G401 (cell line): ENCODE measurements around the gene ELP4. TPM values are rescaled to one million over a fixed set of nuclear protein-coding genes. Genes with fewer than 3 reads are reported as not detected.

Experiments used
- DNase-seq: peaks from one replicate; pipeline ENCODE4 v3.0.0-alpha.2; 2015; ENCODE audit warnings: low spot score
- in situ Hi-C: cut with HindIII; loops from 2 replicates; pipeline ENCODE4 v1.10.0; 2016; ENCODE audit warnings: low sequenced_read_pairs, mixed read lengths
- total RNA-seq: library from RNA; depleted of rRNA; stranded (reverse); fragments of >200 nt; shearing (Covaris generic); gene quantifications from 2 replicates; pipeline ENCODE4 v1.2.3, GENCODE V29; 2014

ELP4 gene
- total RNA-seq, 1 experiment from 2014 or later: 48.8 TPM

DNA sequence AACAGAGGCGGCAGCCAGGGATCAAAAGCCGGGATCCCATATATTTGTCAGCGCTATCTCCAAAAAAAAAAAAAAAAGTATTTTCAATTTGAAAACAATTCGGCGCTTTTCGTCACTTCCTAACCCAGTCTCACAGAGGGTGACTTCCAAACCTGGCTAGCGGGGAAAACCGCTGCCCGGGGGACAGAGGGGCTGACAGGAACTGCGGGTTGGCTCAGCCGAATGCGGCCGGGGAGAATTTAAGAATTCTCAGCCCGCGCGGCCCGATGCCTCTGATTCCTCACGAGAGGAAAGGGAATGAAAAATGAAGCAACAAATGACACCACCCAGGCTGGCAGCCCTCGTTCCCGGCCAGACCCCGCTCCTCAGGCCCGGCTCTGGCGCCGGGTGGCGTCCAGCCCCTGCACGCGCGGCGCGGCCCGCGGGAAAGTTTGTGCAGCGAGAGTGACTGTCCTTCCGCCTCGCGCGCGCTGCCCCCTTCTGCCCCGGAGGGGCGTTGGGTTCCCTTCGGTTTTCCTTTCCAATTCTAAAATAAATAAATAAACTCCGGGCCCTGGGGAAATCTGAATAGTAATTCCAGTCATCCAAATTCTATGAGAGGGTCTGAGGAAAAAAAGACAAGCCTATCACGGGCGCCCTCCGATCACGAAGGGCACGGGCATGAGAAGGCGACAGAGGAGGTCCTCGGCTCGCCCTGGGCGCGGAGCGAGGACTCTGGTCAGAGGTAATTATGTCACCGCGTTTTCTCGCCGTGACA is 306.3 kb downstream of the ELP4 start:
- in situ Hi-C loops: no loop called here
- peak; percentile 48 for DNase-seq

DNA sequence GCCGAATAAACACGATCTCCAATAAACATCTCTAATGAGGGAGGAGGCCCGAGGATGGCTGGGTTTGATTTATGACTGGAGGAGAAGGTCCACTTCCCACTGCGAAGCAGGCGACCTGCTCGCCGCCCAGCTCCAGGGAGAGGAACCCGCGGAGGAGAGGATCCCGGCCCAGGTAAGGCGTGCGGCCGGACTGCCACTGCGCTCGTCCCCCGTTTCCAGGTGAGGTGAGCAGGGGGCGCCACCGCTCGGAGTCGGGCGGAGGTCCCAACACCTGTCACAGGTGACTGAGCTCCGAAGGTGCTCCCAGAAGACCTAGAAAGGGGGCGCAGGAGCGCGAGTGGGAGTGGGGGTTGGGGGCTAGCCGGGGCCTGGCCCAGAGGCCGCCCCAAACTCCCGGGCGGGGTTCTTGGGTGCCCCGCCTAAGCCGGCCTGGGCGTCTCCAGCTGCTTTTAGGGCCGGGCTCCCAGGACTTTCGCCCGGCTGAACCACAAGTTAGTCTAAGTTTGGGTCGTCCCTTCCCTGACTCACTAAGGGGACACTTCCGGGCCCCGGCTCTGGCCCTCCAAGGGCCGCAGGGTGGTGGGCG is 307.0 kb downstream of the ELP4 start:
- in situ Hi-C loops: no loop called here
- DNase-seq: peak; percentile 59

DNA sequence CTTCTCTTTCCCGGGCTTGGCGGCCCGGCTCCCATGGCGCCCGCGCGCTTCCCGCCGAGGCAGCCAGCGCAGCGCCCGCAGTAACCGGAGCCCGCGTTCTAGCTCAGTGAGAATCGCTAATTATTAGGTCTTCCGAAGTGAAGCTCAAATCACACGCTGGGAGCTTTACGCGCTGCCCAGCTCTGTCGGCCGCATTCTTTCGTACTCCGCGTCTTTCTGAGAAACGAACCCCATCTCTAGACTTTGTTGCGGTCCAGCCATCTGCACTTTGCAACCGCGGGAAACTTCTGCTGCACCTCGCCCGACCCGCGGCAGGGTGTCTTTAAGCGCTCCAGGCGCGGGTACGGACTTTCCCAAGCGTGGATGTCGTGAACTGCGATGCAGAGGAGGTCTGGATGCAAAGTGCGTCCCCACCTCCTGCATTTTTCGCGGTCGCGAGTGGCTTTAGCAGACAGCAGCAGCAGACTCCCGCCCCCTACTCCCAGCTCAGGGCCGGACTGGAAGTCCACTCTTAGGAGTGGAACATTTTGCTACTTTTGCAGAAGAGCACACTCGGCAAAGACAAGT is 307.6 kb downstream of the ELP4 start:
- peak; percentile 41 for DNase-seq
- in situ Hi-C loops: no loop called here

DNA sequence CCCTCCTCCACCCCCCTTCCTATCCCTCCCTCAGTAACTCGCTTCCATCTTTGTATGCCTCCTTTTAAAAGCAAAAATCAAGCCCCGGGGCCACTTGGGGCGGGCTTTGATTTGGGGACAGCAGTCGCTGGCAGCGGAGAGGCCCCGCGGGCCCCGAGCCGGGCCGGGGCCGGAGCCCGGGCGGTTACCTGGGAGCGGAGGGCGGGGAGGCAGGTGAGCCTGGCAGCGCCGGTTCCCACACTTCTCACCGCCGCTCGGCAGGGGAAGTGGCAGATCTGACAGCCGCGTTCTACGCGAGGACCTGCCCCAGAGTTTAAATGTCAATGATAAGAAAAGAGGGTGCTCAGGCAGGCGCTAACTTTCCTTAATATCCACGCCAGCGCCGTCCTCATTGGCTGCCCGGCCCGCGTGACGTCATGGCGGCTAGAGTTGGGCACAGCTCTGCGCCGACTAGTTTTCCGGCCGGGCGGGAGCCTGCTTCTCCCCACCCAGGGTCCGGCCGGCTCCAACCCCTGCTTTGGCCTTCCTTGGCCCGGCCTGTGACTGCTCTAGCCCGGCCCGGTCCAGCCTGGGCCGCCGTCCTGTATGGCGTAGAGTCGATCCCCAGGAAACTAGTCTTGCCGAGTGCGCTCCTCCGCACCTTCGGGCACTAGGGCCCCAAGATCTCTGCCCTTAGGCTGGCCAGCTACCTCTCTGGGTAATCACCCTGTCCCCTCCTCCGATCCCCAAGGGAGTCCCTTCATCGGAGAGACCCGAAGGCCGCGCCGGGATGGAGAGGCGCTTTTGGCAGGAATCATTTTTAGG is 308.3 kb downstream of the ELP4 start:
- DNase-seq: peak; percentile 85
- in situ Hi-C loops: no loop called here

DNA sequence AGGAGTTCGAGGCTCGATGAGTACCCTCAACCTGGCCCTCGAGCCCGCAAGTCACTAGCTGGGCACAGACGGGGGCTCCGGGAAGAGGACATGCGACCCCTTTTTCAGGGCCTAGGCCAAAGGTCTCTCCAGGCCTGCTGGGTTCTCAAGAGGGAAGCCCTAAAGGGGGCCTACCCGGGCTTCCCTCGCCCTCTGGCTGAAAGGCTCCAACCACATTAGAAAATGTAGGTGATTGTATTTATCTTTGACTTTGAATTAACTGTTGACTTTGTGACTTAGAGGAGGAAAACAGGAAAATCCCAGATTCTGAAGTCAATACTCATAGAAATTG is 308.8 kb downstream of the ELP4 start:
- no peak for DNase-seq
- in situ Hi-C loops: no loop called here

DNA sequence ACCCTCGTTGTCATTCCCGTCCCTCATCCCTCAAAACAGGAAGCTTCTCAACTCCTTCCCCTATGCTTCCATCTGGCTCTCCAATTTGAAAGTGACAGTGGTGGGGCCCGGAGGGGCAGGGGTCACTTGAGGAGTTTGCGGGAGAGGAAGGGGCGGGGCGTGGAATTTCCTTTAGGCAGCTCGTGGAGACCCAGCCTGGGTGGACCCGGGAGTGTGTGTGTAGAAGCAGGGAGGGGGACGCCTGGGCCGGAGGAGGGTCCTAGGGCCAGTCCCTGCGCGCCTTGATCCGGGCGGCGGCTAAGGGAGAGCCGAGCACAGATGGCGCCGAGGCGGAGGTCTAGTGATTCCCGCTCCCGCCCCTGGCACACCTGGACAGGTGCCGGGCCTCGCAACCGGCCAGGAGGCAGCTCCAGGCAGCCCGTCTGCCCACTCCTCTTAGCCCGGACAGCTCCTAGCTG is 309.3 kb downstream of the ELP4 start:
- no peak for DNase-seq
- in situ Hi-C loops: no loop called here

DNA sequence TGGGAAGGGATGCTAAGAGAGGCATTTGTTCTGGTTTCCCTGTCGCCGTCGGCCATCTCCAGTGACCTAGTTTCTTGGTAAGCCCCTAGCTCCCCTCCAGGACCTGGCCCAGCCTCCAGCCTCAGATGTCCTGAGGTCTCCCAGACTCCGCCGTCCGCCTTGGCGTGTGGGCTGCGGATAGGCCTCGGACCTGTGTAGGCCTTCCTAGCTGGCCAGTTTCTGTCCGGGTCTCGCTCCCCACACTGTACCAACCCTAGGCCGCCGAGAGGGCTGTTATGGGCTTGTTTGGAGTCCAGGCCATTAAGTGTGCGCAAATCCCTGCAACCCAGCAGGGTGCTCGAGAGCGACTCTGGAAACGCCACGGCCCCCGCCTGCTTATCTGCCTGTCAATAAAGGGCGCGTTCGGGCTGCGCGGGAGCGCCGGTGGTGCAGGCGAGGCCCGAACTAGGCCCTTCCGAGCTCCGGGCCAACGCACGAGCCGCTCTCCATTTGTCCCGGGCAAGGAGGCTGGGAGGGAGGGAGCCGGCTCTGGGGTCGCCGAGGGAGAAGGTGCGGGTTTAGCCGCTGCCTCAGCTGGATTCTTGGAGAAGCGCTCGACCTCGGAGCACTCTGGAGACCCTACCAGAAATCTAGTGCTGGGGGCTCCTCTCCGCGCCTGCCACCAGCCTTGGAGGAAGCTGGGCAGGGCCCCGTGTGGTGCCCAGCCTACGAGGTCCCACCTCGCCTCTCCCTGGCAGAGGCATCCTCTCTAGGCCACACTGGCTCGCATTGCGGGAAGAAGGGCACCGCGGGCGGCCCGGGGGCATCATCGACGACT is 310.3 kb downstream of the ELP4 start:
- no peak for DNase-seq
- in situ Hi-C loops: no loop called here

DNA sequence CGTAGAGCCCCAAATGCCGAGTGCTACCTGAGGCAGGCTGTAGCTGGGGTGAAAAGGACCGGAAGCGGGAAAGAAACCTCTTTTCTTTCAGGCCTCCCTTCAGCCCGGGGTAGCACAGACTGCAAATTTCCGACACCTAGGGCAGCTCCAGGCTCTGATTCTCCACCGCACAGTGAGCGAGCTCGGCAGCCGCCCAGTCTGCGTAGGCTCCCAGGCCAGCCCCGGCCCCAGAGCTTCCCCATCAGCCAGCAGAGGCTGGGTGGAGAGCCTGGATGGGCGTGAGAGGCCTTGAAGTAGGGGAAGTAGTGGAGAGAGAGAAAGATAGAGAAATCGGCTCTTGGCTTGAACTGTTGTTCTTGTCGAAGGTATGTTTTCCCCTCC is 310.9 kb downstream of the ELP4 start:
- DNase-seq: no peak
- in situ Hi-C loops: no loop called here

DNA sequence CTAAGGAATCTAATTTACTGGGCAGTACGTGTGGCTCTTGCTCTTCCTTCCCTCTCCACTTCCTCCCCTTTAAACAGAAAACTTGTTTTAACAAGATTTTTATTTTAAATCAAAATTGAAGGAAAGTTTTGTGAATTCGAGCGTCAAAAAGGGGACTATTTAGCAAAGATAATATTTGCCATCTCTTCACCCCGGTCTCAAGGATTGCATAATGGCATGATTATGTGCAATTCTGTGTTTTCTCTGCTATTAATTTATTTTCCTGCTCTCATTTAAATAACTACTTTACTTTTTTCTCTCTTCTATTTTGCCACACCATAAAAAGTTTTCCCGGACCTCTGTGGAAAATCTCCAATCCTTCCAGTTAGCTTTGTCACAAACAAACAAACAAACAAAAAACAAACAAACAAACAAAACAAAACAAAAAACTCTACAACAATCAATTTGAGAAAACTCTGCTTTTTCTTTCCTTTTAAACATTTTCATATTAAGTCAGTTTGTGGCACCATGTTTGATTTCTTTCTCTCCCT is 311.7 kb downstream of the ELP4 start:
- in situ Hi-C loops: no loop called here
- no peak for DNase-seq

DNA sequence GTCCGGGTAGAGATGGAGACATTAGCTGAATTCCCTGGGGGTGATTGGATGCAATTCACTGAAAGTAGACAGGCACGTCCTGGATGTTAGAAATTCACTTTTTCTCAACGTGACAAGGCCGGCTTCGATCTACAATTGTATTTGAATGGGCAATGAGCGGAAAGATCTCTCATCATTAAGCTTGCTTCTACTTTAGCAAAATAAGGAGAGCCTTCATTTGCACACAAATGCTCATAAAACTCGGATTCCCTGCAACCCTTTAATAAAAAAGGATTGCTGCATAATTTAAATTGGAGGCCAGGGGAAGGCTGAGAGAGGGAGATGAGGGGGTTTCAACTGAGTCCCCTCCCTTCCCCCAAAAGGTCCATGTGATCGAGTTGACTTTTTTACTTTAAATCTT is 312.2 kb downstream of the ELP4 start:
- DNase-seq: no peak
- in situ Hi-C loops: no loop called here

DNA sequence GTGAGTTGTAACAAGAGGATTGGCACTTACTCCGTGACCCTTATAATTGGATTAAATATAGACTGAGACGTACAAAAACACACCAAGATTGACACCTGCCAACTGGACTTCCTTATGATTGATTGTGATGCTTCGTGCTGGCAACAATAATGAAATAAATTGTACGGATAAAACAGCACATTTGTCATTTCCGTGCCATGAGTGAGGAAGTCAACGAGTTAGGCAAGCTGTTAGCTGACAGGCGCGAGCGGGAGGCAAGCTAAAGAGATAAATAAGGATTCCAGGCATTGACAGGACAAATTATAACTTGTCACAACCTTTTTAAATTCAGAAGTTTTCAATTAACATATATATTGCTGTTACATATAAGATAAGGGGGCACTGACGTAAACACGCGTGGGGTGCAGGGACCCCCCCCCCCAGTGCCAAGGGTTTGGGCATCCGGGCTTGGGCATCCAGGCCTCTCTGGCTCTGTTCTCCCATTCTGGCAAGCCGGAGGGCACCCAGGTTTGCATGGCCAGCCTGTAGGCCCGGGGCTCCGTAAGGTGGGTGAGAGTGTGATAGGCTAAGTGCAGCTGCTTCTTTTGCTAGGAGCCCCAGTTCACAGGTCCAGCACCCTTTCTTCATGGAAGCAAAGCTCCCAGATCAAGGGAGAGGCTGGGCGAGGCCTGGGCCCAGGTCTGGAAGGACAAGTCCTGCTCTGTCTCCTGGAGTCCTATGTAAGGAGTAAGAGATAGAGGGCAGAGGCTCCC is 312.8 kb downstream of the ELP4 start:
- DNase-seq: no peak
- in situ Hi-C loops: no loop called here

DNA sequence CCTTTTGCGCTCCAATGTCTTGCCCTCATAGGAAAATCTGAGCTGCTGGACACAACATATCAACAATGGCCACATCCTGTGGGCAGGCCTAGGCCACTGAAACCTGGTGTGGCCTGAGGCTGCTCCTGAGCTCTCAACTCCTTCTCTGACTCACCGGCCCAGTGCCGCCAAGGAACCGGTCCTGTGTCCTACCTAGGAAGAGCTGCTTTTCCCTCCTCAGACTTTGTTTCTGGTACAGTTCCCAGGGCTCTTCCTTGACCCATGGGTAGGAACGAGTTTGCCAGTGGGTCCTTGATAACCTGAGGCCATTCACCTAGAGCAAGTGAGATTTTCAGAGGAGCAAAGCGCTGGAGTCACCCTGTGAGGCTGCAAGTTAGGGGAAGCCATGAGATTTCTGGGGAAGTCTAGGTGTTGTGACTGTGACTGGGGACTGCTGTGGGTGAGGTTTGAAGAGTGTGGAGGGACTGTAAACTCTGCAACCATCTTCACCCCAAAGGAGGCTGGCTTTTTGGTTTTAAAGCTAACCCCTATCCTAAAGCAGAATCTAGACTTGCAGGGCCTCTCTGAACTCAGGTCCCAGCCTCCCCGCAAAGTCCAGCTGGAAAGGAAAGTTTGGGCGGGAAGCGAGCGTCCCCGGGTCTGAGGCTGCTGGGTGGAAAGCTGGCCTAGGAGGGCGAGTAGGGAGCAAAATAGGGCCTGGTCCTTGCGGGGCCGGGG is 313.5 kb downstream of the ELP4 start:
- in situ Hi-C loops: no loop called here
- DNase-seq: no peak

DNA sequence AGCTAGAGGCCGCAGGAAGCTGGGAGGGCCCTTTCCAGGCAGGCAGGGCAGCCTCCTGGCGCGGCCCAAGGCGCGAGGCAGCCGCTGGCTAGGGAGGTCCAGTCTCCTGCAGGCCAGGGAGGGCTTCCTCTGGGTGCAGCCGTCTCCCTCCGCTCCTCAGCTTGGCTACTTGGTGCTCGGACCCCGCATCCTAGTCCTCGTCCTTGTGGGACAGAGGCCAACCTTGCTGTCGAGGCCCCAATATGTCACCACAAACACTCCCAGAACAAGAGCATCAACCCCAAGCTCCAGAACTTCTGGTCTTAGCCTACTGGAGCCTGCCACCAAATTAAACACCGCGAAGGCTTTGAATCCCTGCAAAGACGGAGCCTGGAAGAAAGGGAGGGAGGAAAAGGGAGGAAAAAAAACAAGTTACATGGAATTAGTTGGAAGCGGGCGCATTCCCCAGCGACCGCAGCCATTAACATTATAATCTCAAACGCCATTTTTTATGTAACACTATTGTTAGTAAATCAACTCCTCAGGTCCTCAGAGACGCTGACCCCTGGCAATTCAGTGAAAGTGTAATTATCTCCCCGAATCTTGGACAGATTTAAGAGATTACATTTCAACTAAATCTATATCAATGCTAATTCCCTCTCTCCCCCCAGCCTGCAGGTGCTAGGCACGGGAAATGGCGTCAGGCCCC is 314.2 kb downstream of the ELP4 start:
- no peak for DNase-seq
- in situ Hi-C loops: no loop called here

DNA sequence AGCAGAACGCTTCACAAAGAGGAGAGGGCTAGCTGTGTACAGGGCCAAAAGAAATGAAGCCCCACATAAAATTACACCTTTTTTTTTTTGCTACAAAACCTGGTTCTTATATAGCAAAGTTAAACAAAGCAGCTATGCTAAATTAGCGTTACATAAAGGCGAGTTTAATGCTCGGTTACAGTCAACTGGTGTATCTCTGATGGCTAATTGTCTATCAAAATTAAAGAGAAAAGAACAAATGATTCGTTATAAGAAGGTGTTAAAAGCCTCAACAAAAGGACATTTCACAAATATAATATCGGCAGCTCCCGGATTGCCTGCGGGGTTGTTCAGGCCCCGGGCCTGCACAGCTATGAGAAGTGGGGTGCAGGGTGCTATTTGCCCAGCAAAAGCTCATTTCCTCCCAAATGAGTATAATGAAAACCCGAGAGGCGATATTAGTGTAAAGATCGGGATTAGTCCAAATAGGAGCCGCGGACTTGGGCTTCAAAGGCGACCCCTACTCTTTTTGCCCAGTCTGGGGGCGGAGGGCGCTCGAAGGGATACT is 314.8 kb downstream of the ELP4 start:
- no peak for DNase-seq
- in situ Hi-C loops: no loop called here

DNA sequence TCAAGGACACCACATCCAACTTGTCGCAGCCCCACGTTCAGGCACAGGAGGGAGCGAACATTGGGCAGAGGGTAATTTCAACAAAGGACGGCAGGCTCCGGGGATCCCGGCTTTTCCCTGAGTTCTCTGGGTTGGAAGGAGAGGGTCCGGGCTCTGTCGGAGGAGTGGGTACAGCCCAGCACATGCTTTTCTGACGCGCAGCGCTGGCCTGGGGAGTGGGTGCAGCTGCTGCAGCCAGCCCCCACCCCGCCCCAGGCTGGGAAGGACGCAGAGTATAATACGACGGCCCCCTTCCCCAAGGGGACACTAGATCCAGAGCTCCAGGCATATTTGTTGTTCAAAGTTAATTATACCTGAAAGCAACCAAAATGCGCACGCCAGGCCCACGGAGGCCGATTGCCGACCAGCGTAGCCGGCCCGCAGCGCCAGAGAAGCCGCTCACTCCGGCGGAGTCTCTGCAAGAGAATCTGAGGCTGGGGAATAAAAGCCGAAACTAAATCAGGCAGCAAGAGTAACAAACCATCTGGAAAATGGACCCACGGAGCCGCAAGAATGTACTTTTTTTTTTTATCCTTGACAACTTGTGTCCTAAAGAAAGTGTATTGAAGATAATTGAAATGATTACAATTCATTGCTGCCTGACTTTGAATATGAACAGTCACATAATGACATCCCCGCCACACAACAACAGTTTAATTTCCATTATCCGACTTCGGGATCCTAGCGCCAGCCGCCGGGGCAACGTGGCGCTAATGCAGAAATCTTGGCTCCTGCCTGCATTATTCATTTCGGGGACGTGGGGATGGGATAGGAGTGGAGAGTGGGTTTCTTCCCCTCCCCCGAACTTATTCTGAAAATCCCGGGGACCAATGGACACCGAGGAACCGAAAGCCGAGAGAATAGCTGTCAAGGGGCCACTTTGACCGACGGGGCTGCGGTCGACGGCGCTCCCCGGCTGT is 315.6 kb downstream of the ELP4 start:
- in situ Hi-C loops: no loop called here
- no peak for DNase-seq
